ENCODE measurements around the gene ACSM2B.
"Not testable (repeated sequence)": the region's sequence is repeated elsewhere in the genome, so short reads cannot be mapped to it uniquely, and the experiment has no call there.

The ACSM2B gene, protein sequence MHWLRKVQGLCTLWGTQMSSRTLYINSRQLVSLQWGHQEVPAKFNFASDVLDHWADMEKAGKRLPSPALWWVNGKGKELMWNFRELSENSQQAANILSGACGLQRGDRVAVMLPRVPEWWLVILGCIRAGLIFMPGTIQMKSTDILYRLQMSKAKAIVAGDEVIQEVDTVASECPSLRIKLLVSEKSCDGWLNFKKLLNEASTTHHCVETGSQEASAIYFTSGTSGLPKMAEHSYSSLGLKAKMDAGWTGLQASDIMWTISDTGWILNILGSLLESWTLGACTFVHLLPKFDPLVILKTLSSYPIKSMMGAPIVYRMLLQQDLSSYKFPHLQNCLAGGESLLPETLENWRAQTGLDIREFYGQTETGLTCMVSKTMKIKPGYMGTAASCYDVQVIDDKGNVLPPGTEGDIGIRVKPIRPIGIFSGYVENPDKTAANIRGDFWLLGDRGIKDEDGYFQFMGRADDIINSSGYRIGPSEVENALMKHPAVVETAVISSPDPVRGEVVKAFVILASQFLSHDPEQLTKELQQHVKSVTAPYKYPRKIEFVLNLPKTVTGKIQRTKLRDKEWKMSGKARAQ

GRCh38 chr16:20576145-20576544 lies at the start of gene ACSM2B:
Gene ACSM2B (minus strand): TSS chr16:20576367. CDS start chr16:20564845, 11,522 bp downstream.
- DNase-seq = not testable (repeated sequence)

DNA sequence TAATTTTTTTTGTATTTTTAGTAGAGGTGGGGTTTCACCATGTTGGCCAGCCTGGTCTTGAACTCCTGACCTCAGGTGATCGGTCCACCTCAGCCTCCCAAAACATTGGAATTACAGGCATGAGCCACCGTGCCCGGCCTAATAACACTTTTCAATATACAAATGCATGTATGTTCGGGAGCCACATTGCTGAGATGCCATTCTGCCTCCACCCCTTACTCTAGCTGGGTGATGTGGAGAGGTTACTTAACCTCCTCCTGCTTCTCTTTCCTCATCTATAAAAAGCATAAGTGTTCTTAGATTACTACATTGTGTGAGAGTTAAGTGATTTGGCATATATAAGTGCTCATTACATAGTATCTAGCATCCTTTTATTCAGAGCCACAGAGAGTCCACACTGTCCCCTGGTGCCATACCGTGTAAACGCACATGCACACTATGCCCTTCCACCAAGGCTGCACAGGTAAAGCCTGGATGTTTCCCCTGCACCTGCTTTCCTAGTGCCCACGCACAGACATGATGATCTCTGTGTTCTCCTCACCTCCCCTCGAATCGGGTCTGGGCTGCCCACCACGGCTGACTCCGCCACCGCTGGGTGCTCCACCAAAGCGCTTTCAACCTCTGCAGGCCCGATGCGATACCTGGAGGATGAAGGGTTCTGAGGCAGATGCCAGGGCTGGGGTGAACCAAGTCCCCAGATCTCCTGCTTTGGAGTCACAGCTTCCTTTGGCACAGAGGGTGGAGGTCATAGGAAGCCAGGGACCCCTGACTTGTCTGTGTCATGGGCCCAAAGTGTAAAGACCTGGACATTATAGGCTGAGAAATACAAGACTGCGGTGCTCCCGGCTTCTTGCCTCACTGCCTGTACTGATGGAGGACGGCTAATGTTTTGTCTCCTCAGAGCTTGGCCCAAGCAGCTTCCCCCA lies 49.0 kb upstream of the ACSM2B start:
- no peak for DNase-seq

- no peak for DNase-seq
Measured at GRCh38 chr16:20624205-20624604, 48.0 kb upstream of the ACSM2B start.

- DNase-seq = no peak
Measured at GRCh38 chr16:20622498-20622870, 46.3 kb upstream of the ACSM2B start.

- no peak for DNase-seq
Measured at GRCh38 chr16:20621406-20621805, 45.2 kb upstream of the ACSM2B start.

DNA sequence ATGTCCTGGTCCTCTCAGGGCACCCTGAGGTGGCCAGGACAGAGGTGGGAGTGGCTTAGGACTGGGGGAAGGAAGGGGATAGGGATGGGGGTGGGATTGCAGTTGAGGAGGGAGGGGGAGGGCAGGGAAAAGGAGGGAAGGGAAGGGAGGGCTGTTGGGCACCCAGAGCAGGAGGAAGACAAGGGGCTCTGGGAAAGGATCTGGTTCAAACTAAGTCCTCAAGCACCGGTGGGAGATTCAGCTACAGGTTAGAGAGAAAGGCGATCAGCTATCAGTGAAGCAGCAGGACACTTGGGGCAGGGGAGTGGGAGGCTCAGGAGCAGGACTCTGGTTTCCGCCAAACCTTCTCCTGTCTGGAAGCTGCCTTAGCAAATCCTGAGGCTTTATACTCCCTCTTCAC lies 44.6 kb upstream of the ACSM2B start:
- no peak for DNase-seq

DNA sequence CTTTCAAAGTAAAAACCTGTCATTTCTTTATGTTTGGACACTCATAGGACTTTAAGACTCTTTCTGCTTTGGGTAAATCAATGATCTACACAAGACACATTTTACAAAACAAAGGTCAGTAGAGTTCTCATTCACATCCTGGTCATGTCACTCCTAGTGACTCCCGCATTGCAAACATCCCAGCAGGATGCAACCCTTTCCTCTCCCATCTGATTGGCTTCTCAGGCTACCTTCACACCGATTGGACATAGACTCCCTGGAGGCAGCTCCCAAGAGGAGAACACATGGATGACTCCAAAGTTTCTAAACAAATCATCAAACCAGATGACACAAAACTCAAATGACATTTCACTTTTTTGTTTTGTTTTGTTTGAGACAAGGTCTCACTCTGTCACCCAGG lies 43.8 kb upstream of the ACSM2B start:
- no peak for DNase-seq

- DNase-seq = no peak
Measured at GRCh38 chr16:20617271-20617670, 41.1 kb upstream of the ACSM2B start.

DNA sequence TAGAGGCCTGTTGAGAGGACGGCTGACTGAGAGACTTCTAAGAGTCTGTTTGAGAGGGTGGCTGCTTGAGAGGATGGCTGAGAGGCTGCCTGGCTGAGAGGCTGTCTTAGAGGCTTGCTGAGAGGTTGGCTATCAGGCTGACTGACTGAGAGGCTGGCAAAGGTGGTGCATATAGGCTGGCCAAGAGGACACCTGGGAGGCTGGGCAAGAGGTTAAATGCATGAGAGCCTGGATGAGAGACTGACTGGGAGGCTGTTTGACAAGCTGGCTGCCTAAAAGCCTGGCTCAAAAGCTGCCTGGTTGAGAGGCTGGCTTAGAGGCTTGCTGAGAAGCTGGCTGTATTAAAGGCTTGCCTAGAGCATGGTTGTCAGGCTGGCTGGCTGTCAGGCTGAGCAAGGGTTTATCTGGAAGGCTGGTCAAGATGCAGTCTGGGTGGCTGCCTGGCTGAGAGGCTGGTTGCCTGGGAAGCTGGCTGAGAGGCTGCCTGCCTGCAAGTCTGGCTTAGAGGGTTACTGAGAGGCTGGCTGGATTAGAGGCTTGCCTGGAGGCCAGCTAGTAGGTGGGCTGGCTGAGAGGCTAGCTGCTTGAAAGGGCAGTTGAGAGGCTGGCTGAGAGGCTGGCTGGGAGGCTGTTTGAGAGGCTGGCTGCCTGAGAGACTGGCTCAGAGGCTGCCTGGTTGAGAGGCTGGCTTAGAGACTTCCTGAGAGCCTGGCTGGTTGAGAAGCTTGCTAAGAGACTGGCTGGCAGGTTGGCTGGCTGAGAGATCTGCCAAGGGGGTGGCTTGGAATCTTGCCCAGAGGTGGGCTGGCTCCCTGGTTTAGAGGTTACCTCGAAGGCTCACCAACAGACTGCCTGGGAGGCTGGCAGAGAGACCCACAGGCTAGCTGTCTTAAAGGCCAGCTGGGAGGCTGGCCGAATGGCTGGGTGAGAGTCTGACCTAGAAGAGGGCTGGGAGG lies 38.3 kb upstream of the ACSM2B start:
- DNase-seq = no peak

DNA sequence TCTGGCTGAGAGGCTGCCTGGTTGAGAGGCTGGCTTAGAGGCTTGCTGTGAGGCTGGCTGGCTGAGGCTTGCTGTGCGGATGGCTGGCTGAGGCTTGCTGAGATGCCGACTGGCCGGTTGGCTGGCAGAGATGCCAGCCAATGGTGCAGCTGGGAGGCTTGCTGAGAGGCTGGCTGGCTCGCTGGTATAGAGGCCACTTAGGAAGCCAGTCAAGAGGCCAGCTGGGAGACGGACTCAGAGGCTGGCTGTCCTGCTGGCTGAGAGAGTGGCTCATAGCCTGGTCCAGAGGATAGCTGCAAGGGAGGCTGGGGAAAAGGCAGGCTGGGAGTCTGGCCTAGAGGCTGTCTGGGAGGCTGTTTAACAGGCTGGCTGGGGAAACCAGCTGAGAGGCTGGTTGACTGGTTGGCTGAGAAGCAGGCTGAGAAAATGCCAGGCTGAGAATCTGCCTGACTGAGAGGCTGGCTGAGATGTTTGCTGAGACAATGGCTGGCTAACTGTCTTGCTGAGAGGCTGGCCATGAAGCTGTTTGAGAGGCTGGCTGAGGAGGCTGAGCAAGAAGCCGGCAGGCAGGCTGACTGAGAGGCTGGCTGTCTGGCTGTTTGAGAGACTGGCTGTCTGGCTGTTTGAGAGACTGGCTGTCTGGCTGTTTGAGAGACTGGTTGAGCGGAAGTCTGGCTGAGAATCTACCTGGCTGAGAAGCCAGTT lies 37.5 kb upstream of the ACSM2B start:
- DNase-seq = no peak

- DNase-seq = no peak
Measured at GRCh38 chr16:20612551-20613480, 36.6 kb upstream of the ACSM2B start.

GRCh38 chr16:20611975-20612481 lies 35.9 kb upstream of the ACSM2B start:
- DNase-seq = no peak

- DNase-seq = no peak
Measured at GRCh38 chr16:20611350-20611902, 35.3 kb upstream of the ACSM2B start.

GRCh38 chr16:20610892-20611349 lies 34.8 kb upstream of the ACSM2B start:
- DNase-seq = no peak

GRCh38 chr16:20610211-20610891 lies 34.2 kb upstream of the ACSM2B start:
- no peak for DNase-seq

- not testable (repeated sequence) for DNase-seq
Measured at GRCh38 chr16:20602205-20602604, 26.0 kb upstream of the ACSM2B start.

GRCh38 chr16:20599475-20599874 lies 23.3 kb upstream of the ACSM2B start:
- DNase-seq = not testable (repeated sequence)

- DNase-seq = no peak
Measured at GRCh38 chr16:20598832-20599469, 22.8 kb upstream of the ACSM2B start.

- DNase-seq = not testable (repeated sequence)
Measured at GRCh38 chr16:20595694-20596093, 19.5 kb upstream of the ACSM2B start.
